22Rv1 (cell line): ENCODE results near the gene PPP1R3D.

ENCODE experiments used
- CTCF ChIP-seq: fragments of 450-650 bp; IDR thresholded peaks from 2 replicates; pipeline ENCODE4 v1.5.1; 2017; ENCODE audit warnings: mild to moderate bottlenecking
- ZFX ChIP-seq: fragments of 450-650 bp; IDR thresholded peaks from 2 replicates; pipeline ENCODE4 v1.6.1; 2017; ENCODE audit warnings: antibody characterized with exemption, borderline replicate concordance

GRCh38 chr20:59972037-59972801 lies 32.1 kb upstream of the PPP1R3D start:
- no peak for TF ChIP-seq CTCF
- no peak for TF ChIP-seq ZFX
